AG10803 (cell line): ENCODE data around the gene HAPLN3.

Experiments
- DNase-seq: peaks from one replicate; pipeline ENCODE4 v3.0.0; 2010; ENCODE audit warnings: low read depth
- H3K4me3 ChIP-seq: 2 replicates; pipeline ENCODE4 v1.5.1; 2011; ENCODE audit warnings: mild to moderate bottlenecking, low read length, control low read depth
- TF ChIP-seq, protein P1 (sequence below): conservative IDR thresholded peaks from 2 replicates; pipeline ENCODE4 v1.5.1; 2011; ENCODE audit warnings: mild to moderate bottlenecking, low read length, control low read depth, inconsistent platforms

HAPLN3 gene

DNA sequence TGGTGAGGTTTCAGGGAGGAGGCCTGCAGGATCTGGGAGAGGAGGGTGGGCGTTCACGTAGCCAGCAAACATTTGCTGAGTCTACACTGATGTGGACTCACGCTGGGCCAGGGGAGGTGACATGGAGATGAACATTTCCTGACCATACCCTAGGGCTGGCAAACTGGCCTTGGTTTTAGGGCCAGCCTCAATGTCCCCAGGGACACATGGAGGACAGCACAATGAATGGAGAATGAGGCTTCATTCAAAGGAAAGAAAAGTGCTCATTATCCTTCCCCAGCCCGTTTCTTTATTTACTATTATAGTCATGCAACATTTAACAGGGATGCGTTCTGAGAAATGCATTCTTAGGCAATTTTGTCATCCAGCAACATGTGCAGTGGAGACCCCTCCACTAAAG is 65.3 kb downstream of the HAPLN3 start:
- TF ChIP-seq, protein P1, sequence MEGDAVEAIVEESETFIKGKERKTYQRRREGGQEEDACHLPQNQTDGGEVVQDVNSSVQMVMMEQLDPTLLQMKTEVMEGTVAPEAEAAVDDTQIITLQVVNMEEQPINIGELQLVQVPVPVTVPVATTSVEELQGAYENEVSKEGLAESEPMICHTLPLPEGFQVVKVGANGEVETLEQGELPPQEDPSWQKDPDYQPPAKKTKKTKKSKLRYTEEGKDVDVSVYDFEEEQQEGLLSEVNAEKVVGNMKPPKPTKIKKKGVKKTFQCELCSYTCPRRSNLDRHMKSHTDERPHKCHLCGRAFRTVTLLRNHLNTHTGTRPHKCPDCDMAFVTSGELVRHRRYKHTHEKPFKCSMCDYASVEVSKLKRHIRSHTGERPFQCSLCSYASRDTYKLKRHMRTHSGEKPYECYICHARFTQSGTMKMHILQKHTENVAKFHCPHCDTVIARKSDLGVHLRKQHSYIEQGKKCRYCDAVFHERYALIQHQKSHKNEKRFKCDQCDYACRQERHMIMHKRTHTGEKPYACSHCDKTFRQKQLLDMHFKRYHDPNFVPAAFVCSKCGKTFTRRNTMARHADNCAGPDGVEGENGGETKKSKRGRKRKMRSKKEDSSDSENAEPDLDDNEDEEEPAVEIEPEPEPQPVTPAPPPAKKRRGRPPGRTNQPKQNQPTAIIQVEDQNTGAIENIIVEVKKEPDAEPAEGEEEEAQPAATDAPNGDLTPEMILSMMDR: no peak
- no peak overlapping the region for H3K4me3 ChIP-seq
- no peak for DNase-seq

DNA sequence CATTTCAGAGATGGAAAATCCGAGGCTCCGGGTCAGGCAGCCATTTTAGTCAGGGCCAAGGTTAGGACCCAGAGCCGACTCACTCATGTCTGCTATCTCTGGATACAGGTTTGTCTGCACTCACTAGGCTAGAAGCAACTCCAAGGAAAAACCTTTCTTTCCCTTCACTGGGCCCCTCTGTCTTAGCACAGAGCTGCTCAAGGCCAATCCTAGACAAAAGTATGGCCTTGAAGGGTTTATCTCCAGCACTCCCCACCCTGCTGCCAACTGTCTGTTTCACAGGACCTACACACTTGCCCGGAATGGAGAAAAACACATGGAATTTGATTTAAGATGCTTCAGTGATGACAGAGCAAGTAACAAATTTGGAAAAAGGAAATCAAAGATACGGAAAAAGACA is 66.6 kb downstream of the HAPLN3 start:
- DNase-seq: peak; percentile 8
- no peak overlapping the region for H3K4me3 ChIP-seq
- TF ChIP-seq, protein P1: no peak
